ES-I3 (cell line): ENCODE measurements around the gene OR2AG1.

Source experiments
- H3K36me3 ChIP-seq: 2 replicates; pipeline ENCODE4 v1.6.1; 2013; ENCODE audit warnings: mild to moderate bottlenecking, low read length, control low read depth, moderate library complexity; ENCODE audit not compliant: insufficient read depth
- H3K4me1 ChIP-seq: 2 replicates; pipeline ENCODE4 v1.6.1; 2013; ENCODE audit warnings: mild to moderate bottlenecking, control low read depth, low read length; ENCODE audit not compliant: insufficient read depth
- H3K9ac ChIP-seq: 2 replicates; pipeline ENCODE4 v1.6.1; 2013; ENCODE audit warnings: low read depth, mild to moderate bottlenecking, low read length, moderate library complexity
- H3K9me3 ChIP-seq: 2 replicates; pipeline ENCODE4 v1.6.1; 2013; ENCODE audit warnings: mild to moderate bottlenecking, low read length, moderate library complexity; ENCODE audit not compliant: control insufficient read depth, insufficient read depth

OR2AG1 gene, protein sequence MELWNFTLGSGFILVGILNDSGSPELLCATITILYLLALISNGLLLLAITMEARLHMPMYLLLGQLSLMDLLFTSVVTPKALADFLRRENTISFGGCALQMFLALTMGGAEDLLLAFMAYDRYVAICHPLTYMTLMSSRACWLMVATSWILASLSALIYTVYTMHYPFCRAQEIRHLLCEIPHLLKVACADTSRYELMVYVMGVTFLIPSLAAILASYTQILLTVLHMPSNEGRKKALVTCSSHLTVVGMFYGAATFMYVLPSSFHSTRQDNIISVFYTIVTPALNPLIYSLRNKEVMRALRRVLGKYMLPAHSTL

DNA sequence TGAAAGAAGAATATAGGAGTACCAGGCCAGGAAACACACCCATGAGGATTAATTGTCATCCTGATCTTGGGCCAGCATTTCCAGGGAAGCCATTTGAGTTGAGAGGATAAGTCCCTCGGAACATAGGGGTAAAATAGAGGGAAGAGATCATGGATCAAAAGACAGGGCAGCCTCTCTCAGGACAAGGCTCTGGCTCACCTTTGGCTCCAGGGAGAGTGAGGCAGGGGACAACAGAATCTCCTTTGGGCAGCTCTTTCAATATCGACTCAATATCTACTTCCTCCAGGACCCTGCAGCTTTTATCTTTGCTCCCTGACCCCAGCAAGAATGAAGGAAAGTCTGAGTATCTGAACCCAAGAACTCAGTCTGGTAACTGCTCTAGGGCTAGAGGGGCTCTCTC lies at the start of gene OR2AG1:
OR2AG1 (plus strand) TSS at position 301 of the 400 bp plus-strand sequence. CDS start 2,018 bp downstream, outside the sequence.
- Histone ChIP-seq H3K36me3 (no peaks in the 10 kb centered on the region), H3K4me1 (no peaks in the 10 kb centered on the region), H3K9ac (no peak within 1 kb of the TSS), H3K9me3 (no peaks in the 10 kb centered on the region)

DNA sequence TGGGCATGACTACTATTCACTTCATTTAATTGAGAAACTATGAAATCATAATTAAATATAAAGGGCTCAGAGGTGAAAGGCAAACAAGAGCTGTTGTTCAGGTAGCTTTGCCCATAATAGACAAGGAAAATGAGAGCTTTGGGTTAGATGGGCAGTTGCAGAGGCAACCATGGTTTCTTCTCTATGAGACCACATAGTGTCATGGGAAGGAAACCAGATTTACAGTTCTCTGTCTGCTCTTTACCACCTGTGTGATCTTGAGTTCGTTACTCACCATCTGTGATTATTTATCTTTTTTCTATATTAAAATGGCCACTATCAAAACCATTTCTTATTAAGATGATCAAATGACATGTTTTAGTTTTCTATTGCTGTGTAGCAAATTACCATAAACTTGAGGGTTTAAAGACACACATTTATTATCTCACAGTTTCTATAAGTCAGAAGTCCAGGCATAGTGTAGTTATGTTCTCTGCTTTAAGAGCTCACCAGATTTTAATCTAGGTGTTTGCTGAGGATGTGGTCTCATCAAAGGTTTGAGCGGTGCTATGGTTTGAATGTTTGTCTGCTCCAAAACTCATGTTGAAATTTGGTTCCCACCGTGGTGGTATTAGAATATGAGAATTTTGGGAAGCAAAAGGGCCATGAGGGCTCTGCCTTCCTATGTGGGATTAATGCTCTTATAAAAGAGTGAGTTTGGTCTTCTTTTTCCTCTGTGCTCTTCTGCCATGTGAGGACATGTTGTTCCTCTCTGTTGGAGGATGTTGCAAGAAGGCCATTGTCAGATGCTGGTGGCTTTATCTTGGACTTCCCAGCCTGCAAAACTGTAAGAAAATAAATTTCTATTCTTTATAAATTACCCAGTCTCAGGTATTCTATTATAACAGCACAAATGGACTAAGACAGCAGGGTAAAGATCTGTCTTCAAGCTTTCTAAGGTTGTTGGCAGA lies 49.2 kb upstream of the OR2AG1 start:
- H3K36me3 ChIP-seq: no peaks in the 10 kb centered on the region
- no peak overlapping the region for H3K9ac ChIP-seq
- no peaks in the 10 kb centered on the region for H3K4me1 ChIP-seq
- H3K9me3 ChIP-seq: no peaks in the 10 kb centered on the region

DNA sequence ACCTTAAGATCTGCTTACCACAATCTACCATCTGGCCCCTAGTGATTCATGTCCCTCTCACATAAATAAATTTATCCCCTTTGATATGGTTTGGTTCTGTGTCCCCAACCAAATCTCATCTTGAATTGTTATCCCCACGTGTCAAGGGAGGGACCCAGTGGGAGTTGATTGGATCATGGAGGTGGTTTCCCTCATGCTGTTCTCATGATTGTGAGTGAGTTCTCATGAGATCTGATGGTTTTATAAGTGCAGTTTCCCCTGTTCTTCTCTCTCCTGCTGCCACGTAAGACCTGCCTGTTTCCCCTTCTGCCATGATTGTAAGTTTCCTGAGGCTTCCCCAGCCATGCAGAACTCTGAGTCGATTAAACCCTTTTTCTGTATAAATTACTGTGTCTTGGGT lies 48.2 kb upstream of the OR2AG1 start:
- no peaks in the 10 kb centered on the region for H3K36me3 ChIP-seq
- H3K4me1 ChIP-seq: no peaks in the 10 kb centered on the region
- no peak overlapping the region for H3K9ac ChIP-seq
- H3K9me3 ChIP-seq: no peaks in the 10 kb centered on the region

DNA sequence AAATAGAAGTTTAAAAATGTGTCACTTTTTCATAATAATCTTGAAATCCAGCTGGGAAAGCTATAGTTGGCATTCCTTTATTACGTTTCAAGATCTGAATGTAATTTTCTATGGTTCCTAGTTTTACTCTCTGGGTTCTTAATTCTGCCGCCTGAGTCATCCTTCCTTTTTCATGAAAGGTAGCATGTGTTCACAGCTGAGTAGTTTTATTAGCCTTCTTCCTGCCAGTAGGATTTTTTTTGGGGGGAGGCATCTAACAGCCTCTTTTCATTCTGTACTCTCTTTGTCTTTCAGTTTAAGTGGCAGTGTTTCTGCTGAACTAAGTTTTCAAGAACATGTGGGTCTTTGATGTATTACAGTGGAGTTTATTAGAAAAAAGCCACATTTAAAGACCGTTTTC lies 47.5 kb upstream of the OR2AG1 start:
- no peaks in the 10 kb centered on the region for H3K4me1 ChIP-seq
- no peaks in the 10 kb centered on the region for H3K36me3 ChIP-seq
- no peaks in the 10 kb centered on the region for H3K9me3 ChIP-seq
- H3K9ac ChIP-seq: no peak overlapping the region

DNA sequence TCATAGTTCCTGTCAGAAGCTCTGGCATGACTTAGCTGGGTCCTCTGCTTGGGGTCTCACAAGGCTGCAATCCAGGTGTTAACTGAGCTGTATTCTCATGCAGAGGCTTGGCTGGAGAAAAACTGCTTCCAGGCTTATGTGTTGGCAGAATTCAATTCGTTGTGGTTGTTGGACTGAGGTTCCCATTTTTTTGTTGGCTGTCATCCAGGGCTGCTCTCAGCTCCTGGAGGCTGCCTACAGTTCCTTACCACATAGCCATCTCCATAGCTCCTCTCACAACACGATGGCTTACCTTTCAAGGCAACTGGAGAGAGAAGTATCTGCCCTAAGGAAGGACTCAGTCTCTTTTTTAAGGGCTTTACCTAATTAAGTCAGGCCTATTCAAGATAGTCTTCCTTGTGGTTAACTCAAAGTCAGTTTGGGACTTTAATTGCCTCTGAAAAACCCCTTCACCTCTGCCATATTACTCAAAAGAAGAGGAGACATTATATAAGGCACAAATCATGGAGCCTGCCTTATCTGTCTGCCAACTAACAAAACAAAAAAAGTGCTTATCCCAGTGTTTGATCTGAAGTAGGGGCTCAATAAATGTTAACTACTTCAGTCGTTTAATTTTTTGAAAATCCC lies 46.2 kb upstream of the OR2AG1 start:
- no peaks in the 10 kb centered on the region for H3K4me1 ChIP-seq
- no peak overlapping the region for H3K9ac ChIP-seq

DNA sequence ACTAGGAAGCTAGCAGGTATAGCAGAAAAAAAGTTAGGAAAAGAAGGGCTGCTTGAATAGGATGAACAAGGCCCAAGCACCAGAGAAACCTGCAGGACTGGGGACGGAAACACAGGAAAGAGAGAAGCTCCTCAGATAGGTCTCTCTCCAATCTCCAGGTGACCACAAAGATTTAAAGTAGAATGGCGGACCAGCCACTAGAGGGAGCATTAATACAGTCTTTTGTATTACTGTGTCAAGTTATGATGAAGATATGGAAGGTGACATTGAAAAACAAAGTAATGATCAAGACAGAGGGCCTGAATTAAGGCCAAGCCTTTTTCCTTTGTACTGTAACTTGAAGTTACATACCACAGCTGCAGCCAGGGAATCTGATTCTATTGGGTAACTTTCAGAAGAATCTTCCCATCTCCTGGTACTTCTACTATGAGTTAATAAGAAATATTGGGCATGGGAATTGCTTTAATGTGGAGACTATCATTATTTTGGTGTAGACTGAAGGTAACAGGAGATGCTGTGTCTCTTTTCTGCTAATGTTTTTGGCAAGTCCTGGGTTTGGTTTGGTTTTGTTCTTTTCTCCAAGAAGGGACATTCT lies 44.9 kb upstream of the OR2AG1 start:
- Histone ChIP-seq H3K9me3 (no peaks in the 10 kb centered on the region), H3K9ac (no peak overlapping the region; the same call in 1 of the 2 replicates), H3K4me1 (no peaks in the 10 kb centered on the region), H3K36me3 (no peaks in the 10 kb centered on the region)

More for the DNA sequence above, 46.2 kb upstream of the OR2AG1 start:
- Histone ChIP-seq H3K9me3 (no peaks in the 10 kb centered on the region), H3K36me3 (no peaks in the 10 kb centered on the region)

DNA sequence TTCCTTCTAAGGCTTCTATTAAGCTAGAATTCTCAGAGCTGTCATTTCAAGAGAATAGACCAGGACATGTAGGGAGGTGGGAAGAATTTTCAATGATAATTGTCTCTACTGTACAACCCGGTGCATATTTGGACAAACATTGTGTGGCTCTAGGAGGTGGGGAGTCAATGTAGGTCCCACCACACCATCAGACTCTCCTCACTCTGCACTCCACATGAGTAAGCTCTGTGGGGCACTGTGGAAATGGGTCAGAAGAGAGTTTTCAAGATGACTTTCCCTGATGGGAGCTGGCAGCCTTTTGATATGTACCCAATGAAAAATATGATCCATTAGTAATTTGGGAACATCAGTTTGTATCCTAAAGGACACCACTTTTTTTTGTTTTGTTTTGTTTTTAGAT lies 44.2 kb upstream of the OR2AG1 start:
- Histone ChIP-seq H3K4me1 (no peaks in the 10 kb centered on the region), H3K9me3 (no peaks in the 10 kb centered on the region), H3K36me3 (no peaks in the 10 kb centered on the region), H3K9ac (no peak overlapping the region)

DNA sequence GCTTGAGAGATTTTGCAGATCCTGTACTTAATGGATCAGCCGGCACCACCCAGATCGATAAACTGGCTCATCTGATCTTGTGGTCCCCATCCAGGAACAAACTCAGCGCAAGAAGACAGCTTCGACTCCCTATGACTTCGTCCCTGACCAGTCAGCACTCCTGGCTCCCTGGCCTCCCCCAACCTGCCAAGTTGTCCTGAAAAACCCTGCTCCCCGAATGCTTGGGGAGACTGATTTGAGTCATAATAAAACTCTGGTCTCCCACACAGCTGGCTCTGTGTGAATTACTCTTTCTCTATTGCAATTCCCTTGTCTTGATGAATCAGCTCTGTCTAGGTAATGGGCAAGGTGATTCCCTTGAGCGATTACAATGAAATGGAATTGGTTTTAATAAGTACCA lies 40.6 kb upstream of the OR2AG1 start:
- H3K9ac ChIP-seq: no peak overlapping the region
- H3K36me3 ChIP-seq: no peaks in the 10 kb centered on the region
- H3K4me1 ChIP-seq: no peaks in the 10 kb centered on the region
- no peaks in the 10 kb centered on the region for H3K9me3 ChIP-seq

DNA sequence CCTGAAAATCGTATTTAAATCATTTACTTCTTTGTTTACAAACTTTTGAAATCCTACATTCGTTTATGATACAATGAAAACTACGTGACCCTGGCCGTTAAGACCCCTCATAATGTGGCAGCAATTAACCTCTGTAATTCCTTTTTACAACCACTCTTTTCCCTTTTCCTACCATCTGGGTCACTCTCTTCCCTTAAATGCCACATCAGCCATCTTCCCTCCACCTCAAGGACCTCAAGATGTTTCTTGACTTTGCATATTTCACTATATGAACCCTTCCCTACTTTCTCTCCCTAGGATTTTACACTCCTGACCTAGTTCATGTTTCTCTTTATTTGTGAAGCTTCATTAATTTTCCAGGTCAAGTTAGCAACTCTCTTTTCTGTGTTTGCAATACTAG lies 37.8 kb upstream of the OR2AG1 start:
- H3K9ac ChIP-seq: no peak overlapping the region
- H3K36me3 ChIP-seq: no peaks in the 10 kb centered on the region
- H3K9me3 ChIP-seq: no peaks in the 10 kb centered on the region
- H3K4me1 ChIP-seq: no peaks in the 10 kb centered on the region

DNA sequence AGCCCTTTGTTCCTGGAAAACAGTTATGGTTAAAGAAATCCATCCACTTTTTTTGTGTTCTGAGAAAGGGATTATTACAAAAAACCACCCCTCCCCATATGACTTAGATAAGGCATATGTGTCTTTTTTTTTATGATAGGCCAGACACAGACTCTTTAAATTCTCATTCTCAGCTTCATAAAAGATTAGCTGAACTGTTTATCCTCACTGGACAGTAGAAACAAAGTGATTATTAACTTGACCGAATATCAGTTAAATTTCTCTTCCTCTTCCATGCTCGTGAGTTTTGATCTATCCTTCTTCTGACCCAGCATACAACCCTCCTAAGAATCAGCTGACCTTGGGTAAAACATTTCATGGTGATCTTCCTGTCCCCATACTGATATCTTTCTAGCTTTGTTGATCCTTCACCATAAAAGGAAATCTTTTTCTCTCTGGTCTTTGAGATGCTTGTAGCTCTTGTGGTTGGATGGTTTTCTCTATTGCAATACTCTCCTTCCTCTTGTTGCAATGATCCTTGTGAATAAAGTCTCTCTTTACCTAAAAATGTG lies 37.3 kb upstream of the OR2AG1 start:
- Histone ChIP-seq H3K9me3 (no peaks in the 10 kb centered on the region), H3K36me3 (no peaks in the 10 kb centered on the region), H3K9ac (no peak overlapping the region), H3K4me1 (no peaks in the 10 kb centered on the region)

DNA sequence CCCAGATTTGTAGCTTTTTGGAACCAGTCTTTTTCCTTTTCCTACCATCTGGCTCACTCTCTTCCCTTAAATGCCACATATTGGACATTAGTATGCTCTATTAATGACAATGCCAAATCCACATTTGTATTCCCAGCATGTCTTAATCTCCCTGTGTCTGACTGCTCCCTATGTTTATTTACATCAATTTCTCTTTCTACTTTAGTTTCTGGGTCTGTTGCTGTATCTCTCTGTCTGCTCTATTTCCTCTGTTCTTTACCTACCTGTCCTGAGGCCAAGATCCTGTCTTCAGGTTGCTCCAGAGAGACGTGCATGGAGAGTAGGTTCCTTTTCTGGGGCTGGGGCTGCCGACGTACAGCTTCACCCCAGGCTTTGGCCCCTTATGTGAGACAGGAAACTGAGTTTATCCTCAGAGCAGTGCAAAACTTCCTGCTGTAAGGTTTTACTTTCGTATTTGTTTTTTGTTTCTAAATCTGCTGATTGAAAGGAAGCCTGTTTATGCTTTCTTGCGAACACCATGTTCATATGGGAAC lies 36.7 kb upstream of the OR2AG1 start:
- Histone ChIP-seq H3K4me1 (no peaks in the 10 kb centered on the region), H3K36me3 (no peaks in the 10 kb centered on the region), H3K9me3 (no peaks in the 10 kb centered on the region), H3K9ac (no peak overlapping the region)

DNA sequence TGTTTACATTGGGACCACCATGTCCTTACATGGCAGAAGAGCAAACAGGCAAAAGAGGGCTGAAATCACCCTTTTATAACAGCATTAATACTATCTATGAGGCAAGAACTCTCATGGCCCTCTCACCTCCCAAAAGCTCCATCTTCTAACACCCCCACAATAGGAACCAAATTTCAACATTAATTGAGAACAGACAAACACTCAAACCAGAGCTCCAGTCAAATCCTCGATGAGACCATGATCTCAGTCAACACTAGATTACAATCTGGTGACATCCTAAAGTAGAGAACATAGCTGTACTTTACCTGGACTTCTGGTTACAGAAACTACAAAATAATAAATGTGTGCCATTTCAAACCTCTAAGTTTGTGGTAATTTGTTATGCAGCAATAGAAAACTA lies 36.2 kb upstream of the OR2AG1 start:
- Histone ChIP-seq H3K9ac (no peak overlapping the region), H3K36me3 (no peaks in the 10 kb centered on the region), H3K4me1 (no peaks in the 10 kb centered on the region), H3K9me3 (no peaks in the 10 kb centered on the region)

DNA sequence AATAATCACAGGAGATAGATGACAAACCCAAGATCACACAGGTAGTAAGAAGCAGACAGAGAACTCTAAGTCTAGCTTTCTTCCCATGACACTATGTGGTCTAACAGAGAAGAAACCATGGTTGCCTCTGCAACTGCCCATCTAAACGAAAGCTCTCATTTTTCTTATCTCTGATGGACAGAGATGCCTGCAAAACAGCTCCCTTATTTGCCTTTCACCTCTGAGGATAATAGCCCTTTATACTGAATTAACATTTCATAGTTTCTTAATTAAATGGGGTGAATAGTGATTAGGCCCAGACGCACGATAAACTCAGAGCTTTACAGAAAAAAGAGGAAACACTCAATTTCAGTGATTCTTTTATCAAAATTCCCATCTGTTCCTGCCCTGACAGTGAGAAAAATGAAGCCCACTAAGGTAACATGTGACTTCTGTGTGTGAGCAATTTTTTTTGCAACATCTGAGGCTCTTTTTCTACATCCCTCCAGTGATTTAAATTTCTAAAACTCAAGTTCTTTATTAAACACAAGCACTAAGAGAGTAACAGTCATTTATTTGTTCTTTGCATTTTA lies 35.6 kb upstream of the OR2AG1 start:
- Histone ChIP-seq H3K9me3 (no peaks in the 10 kb centered on the region), H3K9ac (no peak overlapping the region), H3K4me1 (no peaks in the 10 kb centered on the region), H3K36me3 (no peaks in the 10 kb centered on the region)
